GM12865 (cell line): ENCODE results near the gene MSMO1.

Experiments
- DNase-seq: peaks from one replicate; pipeline ENCODE4 v3.0.0; 2010; ENCODE audit warnings: low read depth
- H3K4me3 ChIP-seq: 2 replicates; pipeline ENCODE4 v1.5.1; 2011; ENCODE audit warnings: mild to moderate bottlenecking, low read depth, low read length, control low read depth
- CTCF ChIP-seq: IDR thresholded peaks from 2 replicates; pipeline ENCODE4 v1.5.1; 2011; ENCODE audit warnings: low read length, control low read depth, low read depth, inconsistent platforms; ENCODE audit not compliant: insufficient read depth; ENCODE audit errors: missing control alignments

MSMO1 gene

GRCh38 chr4:165324918-165325304 lies 2.6 kb upstream of the MSMO1 start:
- H3K4me3 ChIP-seq = no peak overlapping the region
- DNase-seq = no peak
- no peak for TF ChIP-seq CTCF

DNA sequence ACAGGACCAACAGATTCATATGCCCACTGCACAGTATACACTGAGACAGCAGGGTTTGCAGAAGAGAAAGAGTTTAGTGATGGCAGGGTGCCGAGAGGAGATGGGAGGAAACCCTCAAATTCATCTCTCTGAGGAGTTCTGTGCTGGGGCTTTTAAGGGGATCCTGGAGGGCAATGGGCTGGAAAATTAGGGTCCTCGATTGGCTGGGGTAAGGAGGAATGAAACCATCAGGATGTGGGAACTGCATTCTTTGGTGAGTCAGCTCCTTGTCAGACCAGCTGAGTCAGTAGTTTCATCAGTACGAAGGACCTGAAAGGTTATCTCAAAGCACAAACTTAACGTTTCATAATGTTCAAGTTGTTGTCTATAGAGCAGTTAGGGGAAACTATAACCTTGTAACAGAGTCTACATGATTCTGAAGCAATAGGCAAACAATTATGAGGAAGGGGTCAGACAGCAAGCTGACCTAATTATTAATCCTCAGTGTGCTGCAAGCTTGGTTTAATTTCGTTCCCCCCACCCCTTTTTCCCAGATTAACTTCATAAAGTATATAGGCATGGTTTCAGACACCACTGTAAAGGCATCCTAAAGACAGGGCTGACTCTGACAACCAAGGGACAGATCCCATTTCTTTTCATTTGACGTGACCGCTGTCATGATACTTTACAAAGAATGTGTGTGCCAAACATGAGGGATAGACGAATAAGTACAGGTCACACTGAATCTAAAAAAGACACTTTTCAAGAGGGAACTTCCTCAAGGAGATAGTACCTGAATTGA lies 1.5 kb upstream of the MSMO1 start:
- peak overlapping the region; percentile 72; the same call in 1 of the 2 replicates for H3K4me3 ChIP-seq
- peak; percentile 29 for DNase-seq
- no peak for TF ChIP-seq CTCF

DNA sequence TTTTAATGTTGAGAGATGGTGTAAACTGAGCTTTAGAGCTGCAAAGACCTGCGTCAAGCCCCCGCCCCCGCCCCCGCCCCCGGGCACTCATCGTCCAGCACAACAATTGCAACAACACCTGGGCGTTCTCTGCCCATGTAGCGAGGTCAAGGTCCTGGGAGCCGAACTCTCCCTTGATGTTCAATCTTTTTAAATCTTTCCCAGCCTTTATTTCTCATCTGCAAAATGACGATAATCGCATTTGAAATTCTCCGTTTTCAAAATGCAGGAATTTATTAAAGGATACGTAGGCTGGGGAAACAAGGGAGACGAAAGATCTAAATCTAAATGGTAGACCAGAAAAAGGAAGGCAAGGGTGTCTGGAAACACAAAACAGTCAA lies 648 bp upstream of the MSMO1 start:
- no peak for TF ChIP-seq CTCF
- peak overlapping the region; percentile 72 for H3K4me3 ChIP-seq
- DNase-seq = peak; percentile 41

DNA sequence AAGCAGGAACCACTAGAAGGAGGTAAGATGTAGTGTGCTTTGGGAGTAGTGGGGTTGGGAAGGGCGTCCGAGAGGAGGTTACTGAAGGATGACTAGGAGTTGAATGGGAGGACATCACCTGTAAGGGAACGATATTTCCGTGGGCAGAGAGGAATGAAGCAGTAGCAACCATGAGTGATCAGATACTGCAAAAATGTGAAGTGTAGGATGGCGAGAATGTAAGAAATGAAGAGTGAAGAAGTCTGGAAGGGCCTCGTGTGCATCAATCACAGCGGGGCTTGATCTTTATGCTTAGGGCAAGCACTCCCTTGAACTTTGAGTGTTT lies 594 bp downstream of the MSMO1 start:
- H3K4me3 ChIP-seq = peak overlapping the region; percentile 91
- no peak for TF ChIP-seq CTCF
- no peak for DNase-seq

- no peak for TF ChIP-seq CTCF
- H3K4me3 ChIP-seq = peak overlapping the region; percentile 91
- DNase-seq = no peak
Observed at GRCh38 chr4:165328708-165329107, 1.2 kb downstream of the MSMO1 start.

- TF ChIP-seq CTCF = no peak
- peak overlapping the region; percentile 91 for H3K4me3 ChIP-seq
- no peak for DNase-seq
Observed at GRCh38 chr4:165330071-165330470, 2.6 kb downstream of the MSMO1 start.

DNA sequence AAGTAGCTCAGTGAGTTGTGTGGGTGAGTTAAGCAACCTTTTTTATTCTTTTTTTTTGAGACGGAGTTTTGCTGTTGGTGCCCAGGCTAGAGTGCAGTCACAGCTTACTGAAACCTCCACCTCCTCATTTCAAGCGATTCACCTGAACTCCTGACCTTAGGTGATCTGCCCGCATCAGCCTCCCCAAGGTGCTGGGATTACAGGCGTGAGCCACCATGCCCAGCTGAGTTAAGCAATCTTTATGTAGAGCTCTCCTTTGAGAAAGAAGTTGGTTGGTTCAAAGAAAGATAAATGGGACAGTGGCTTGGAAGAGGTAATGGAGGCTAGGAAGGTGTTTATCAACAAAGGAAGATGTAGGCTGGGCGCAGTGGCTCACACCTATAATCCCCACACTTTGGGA lies 3.2 kb downstream of the MSMO1 start:
- TF ChIP-seq CTCF = no peak
- DNase-seq = no peak
- H3K4me3 ChIP-seq = peak overlapping the region; percentile 91
